ENCODE results near the gene ATL3. TPM values are rescaled to one million over a fixed set of nuclear protein-coding genes. Genes with fewer than 3 reads are reported as not detected.

The ATL3 gene
- total RNA-seq, 1 experiment from 2014 or later, result 24.0 TPM

- DNase-seq, result no peak
- Histone ChIP-seq H3K14ac (ENCODE audit: insufficient read depth, low read length) (no peak overlapping the region), H3K79me2 (ENCODE audit: insufficient read depth, low read length) (peaks cover 48% of the 10 kb centered on the region; the same call in 1 of the 2 replicates), H2AFZ (ENCODE audit: low read length) (no peak overlapping the region), H3K9me3 (ENCODE audit: control insufficient read depth, low read depth, low read length) (no peaks in the 10 kb centered on the region), H3K4ac (ENCODE audit: low read depth, low read length) (no peak overlapping the region), H3K18ac (ENCODE audit: insufficient read length, low read depth, low read length) (no peak overlapping the region), H3K56ac (ENCODE audit: insufficient read length, low read depth, low read length) (no peak overlapping the region), H2BK12ac (ENCODE audit: insufficient read length, low read depth, low read length) (no peak overlapping the region), H3T11ph (ENCODE audit: low read length) (no peak overlapping the region), H4K91ac (ENCODE audit: insufficient read length, low read depth, low read length) (no peak overlapping the region), H3K4me2 (ENCODE audit: insufficient read depth, insufficient read length, low read length) (no peak overlapping the region), H2AK5ac (ENCODE audit: insufficient read length, low read length) (no peak overlapping the region), H2BK120ac (ENCODE audit: low read depth, low read length, poor library complexity, severe bottlenecking) (no peak overlapping the region), H3K27ac (ENCODE audit: insufficient read length, low read depth, low read length) (no peak overlapping the region), H3K9ac (ENCODE audit: extremely low read depth, insufficient read length, low read length) (no peak overlapping the region), H3K27me3 (ENCODE audit: insufficient read depth, low read length) (no peaks in the 10 kb centered on the region), H3K23me2 (ENCODE audit: insufficient read length, low read depth, low read length, poor library complexity, severe bottlenecking) (peaks cover 3% of the 10 kb centered on the region), H4K8ac (replicated peaks; ENCODE audit: insufficient read length, low read depth, low read length) (no peak overlapping the region), H3K4me1 (ENCODE audit: insufficient read depth, low read length) (no peaks in the 10 kb centered on the region; the same call in 1 of the 2 replicates), H3K79me1 (ENCODE audit: insufficient read depth, low read depth, low read length, poor library complexity, severe bottlenecking) (peaks cover 8% of the 10 kb centered on the region), H2BK15ac (ENCODE audit: low read depth, low read length) (no peak overlapping the region), H3K23ac (ENCODE audit: insufficient read length, low read depth, low read length) (no peak overlapping the region), H2BK20ac (ENCODE audit: low read depth, low read length, poor library complexity, severe bottlenecking) (no peak overlapping the region), H2BK5ac (ENCODE audit: insufficient read length, low read length) (no peak overlapping the region), H4K5ac (ENCODE audit: insufficient read length, low read depth, low read length) (no peak overlapping the region), H4K20me1 (ENCODE audit: control insufficient read depth, insufficient read depth, insufficient read length) (no peaks in the 10 kb centered on the region)
- TF ChIP-seq CTCF (conservative IDR thresholded peaks at IDR 0.05), result no peak
- no peak overlapping the region for H3K27ac Mint-ChIP-seq
- H3K27me3 Mint-ChIP-seq (ENCODE audit: low read depth), result no peaks in the 10 kb centered on the region
- H3K36me3 Mint-ChIP-seq (ENCODE audit: insufficient read depth in 1 of 3, low read depth in 3 of 3), result peaks cover 0 to 10% (median 0%) of the 10 kb centered on the region in 3 experiments; a peak in 4 of 7 replicates
- WGBS (ENCODE audit: extremely low coverage, insufficient read length, low lambda C conversion rate), result no CpG with 5 or more reads among the region's 1 CpG
- peaks cover 37 to 49% of the 10 kb centered on the region in 2 experiments for H3K4me1 Mint-ChIP-seq
- no peak overlapping the region for H3K4me3 Mint-ChIP-seq
- no peaks in the 10 kb centered on the region for H3K9me3 Mint-ChIP-seq
These were observed 16.7 kb upstream of the ATL3 start for GRCh38 chr11:63687845-63688244.

Data from H9 (cell line).